ENCODE data around the gene AP4E1. TPM values are rescaled to one million over a fixed set of nuclear protein-coding genes. Genes with fewer than 3 reads are reported as not detected.
"Not testable (repeated sequence)": the region's sequence is repeated elsewhere in the genome, so short reads cannot be mapped to it uniquely, and the experiment has no call there.

The AP4E1 gene
- total RNA-seq, 1 donor from 2014 or later: 5.2 TPM

DNA sequence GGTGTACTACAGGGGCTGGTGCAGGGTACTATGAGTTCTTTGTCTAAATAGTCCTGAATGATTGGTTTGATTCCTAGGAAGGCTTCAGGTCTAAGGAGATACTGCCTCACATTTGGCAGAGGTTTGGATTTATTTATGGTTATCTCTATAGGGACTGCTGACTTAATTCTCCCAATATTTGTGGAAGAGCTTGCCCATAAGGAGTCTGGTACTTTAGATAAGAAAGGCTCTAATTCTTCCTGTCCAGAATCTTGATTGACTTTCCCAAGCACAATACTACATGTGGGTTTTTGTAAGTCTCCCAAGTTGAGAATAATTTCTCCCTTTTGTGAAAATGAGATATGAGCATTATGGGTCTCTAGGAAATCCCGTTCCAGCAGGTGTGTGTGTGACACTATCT lies 36.7 kb upstream of the AP4E1 start:
- TF ChIP-seq, protein P1, sequence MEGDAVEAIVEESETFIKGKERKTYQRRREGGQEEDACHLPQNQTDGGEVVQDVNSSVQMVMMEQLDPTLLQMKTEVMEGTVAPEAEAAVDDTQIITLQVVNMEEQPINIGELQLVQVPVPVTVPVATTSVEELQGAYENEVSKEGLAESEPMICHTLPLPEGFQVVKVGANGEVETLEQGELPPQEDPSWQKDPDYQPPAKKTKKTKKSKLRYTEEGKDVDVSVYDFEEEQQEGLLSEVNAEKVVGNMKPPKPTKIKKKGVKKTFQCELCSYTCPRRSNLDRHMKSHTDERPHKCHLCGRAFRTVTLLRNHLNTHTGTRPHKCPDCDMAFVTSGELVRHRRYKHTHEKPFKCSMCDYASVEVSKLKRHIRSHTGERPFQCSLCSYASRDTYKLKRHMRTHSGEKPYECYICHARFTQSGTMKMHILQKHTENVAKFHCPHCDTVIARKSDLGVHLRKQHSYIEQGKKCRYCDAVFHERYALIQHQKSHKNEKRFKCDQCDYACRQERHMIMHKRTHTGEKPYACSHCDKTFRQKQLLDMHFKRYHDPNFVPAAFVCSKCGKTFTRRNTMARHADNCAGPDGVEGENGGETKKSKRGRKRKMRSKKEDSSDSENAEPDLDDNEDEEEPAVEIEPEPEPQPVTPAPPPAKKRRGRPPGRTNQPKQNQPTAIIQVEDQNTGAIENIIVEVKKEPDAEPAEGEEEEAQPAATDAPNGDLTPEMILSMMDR (IDR thresholded peaks at IDR 0.05): no peak
- DNase-seq (ENCODE audit: low spot score in 2 of 2): no peak
- Histone ChIP-seq H3K4me1 (no peaks in the 10 kb centered on the region), H3K36me3 (no peaks in the 10 kb centered on the region), H3K27ac (no peak overlapping the region), H3K27me3 (no peaks in the 10 kb centered on the region), H3K9me3 (no peaks in the 10 kb centered on the region), H3K4me3 (no peak overlapping the region)
- intact Hi-C loops (cut with DNase I): no loop called here

DNA sequence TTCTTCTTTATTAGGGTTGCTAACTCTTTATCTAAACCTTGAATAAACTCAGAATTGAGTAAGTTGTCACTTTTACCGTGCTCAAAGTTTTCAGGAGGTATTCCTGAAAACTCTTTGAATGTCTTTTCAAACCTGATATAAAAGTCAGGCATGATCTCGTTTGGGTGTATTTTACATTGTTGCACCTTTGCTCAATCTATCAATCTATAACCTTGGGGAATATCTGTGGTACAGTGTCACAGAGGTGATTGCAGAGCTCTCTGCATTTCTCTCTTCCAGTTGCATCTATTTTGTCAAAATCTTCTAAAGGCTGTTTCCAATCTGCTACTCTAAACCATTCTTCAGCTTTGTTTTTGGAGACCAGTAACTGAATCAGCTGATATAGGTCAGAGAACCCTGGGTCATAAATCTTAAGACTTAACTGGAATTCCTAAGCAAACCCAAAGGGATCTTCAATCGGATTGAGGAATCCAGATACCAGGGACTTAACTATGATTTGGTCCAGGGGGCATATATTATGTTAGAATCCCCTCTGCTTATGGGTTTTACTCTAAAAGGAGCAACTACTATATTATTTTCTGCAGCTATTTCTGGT lies 35.6 kb upstream of the AP4E1 start:
- no peak for DNase-seq (ENCODE audit: low spot score in 2 of 2)
- no peak overlapping the region for H3K27ac ChIP-seq
- H3K9me3 ChIP-seq: no peaks in the 10 kb centered on the region
- H3K4me3 ChIP-seq: no peak overlapping the region
- no peaks in the 10 kb centered on the region for H3K4me1 ChIP-seq
- no peaks in the 10 kb centered on the region for H3K36me3 ChIP-seq
- intact Hi-C loops (cut with DNase I): no loop called here
- no peaks in the 10 kb centered on the region for H3K27me3 ChIP-seq
- TF ChIP-seq, protein P1 (IDR thresholded peaks at IDR 0.05): no peak

DNA sequence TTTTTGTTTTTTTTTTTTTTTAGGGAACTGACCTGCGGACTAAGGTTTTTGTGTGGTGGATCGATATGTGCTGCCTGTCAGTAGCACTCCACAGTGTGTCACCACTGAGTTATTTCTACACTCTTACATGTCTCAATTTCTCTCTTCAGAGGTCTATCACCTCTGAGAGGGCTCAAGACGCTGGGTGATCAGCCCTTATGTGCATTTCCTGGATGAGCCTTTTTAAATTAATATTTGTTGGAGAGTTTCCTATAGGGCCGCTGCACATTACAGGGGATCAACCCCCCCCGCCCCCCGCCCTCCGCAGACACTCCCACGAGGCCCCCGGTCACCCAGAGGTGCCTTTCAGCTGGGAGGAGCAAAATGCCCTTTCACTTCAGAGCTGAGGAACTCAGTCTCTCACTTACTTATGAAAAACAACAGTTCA lies 34.5 kb upstream of the AP4E1 start:
- no peaks in the 10 kb centered on the region for H3K36me3 ChIP-seq
- H3K4me1 ChIP-seq: no peaks in the 10 kb centered on the region
- H3K9me3 ChIP-seq: no peaks in the 10 kb centered on the region
- intact Hi-C loops (cut with DNase I): no loop called here
- TF ChIP-seq, protein P1 (IDR thresholded peaks at IDR 0.05): no peak
- H3K27me3 ChIP-seq: no peaks in the 10 kb centered on the region
- no peak for DNase-seq (ENCODE audit: low spot score in 2 of 2)
- no peak overlapping the region for H3K27ac ChIP-seq
- no peak overlapping the region for H3K4me3 ChIP-seq

DNA sequence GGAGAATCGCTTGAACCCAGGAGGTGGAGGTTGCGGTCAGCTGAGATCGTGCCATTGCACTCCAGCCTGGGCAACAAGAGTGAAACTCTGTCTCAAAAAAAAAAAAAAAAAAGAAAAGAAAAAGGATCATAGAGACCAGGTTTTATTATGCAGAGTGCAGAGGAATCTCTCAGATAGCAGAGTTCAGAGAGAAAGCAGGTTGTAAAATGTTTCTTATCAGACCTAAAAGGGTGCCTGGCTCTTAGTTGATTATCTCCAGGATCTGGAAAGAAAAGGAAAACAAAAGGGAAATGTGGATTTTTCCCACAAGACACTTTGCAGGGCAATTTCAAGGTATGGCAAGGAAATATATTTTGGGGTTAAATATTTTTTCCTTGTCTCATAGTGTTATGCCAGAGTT lies 33.2 kb upstream of the AP4E1 start:
- H3K36me3 ChIP-seq; H3K4me3 ChIP-seq; H3K9me3 ChIP-seq; DNase-seq (ENCODE audit: low spot score in 2 of 2); H3K4me1 ChIP-seq; H3K27me3 ChIP-seq; intact Hi-C loops (cut with DNase I); H3K27ac ChIP-seq: not testable (repeated sequence)

DNA sequence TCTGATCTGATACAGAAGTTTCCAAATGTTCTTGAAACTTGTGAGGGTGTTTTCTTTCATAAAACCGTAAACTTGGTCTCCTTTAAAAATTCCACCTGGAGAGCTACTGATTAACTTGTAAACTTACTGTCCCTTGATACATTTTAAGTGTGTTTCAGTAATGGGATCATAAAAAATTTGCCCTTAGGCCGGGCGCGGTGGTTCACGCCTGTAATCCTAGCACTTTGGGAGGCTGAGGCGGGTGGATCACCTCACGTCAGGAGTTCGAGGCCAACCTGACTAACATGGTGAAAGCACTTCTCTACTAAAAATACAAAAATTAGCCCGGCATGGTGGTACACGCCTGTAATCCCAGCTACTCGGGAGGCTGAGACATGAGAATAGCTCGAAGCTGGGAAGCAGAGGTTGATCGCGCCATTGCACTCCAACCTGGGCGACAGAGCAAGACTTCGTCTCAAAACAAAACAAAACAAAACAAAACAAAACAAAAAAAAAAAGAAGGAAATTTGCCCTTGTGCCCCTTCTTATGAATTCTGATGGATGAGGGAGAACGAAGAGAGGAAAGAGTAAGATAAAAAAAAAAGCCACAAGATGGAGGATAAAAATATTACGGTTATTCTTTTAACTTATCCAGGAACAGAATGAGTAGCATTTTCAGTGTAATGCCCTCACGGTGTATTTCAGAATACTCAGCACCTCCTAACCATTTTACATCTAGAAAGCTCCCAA lies 32.1 kb upstream of the AP4E1 start:
- intact Hi-C loops (cut with DNase I): loop anchor here (2.0 kb wide), 1 partner anchor 32 kb away; the partner anchor contains the start of gene AP4E1
- H3K36me3 ChIP-seq: no peaks in the 10 kb centered on the region
- peak overlapping the region; percentile 41 to 55 for H3K4me3 ChIP-seq
- H3K27ac ChIP-seq: no peak overlapping the region
- DNase-seq (ENCODE audit: low spot score in 2 of 2): no peak
- TF ChIP-seq, protein P1 (IDR thresholded peaks at IDR 0.05): no peak
- H3K27me3 ChIP-seq: no peaks in the 10 kb centered on the region
- no peaks in the 10 kb centered on the region for H3K9me3 ChIP-seq
- no peaks in the 10 kb centered on the region for H3K4me1 ChIP-seq

DNA sequence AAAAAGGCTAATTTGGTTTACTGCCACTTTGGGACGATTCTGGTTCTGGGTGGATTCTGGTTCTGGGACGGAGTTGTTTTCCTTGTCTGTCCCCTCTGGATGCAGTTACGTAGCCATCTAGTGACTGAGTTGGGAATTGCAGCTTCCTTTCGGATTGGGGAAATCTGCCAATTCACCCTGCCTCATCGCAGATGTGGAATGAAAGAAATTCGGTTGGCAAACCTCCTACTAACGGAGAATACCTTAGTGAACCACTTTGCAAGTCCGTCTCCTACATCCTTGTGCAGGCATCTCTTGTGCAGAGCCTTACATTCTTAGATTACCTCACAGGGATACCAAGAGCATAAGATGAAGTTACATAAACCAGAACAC lies 31.5 kb upstream of the AP4E1 start:
- Histone ChIP-seq H3K27me3 (no peaks in the 10 kb centered on the region), H3K36me3 (no peaks in the 10 kb centered on the region), H3K4me1 (no peaks in the 10 kb centered on the region), H3K4me3 (peak overlapping the region; percentile 41 to 55), H3K9me3 (no peaks in the 10 kb centered on the region), H3K27ac (no peak overlapping the region)
- peak; percentile 20 to 92 for DNase-seq (ENCODE audit: low spot score in 2 of 2)
- TF ChIP-seq, protein P1 (IDR thresholded peaks at IDR 0.05): peak; percentile 81 to 99 (median 98)
- intact Hi-C loops (cut with DNase I): loop anchor here (1.0 to 2.0 kb wide), 2 partner anchors 32 to 202 kb away; partner anchors contain the start of gene AP4E1
